ENCODE measurements around the gene GNAQ.

DNA sequence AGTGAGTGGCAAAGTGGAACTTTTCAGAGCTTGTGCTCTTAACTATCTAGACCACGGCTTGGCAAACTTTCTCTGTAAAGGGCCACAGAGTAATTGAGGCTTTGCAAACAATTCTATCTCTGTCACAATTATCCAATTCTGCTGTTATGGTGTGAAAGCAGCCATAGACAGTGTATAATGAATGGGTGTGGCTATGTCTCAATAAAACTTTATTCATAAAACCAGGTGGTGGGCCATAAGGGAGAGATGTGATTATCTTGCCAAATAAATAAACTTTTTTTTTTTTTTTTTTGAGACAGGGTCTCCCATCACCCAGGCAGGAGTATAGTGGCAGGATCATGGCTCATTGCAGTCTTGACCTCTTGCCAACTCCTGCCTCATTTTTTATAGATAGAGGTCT lies 304.8 kb downstream of the GNAQ start:
- TF ChIP-seq, protein P1, sequence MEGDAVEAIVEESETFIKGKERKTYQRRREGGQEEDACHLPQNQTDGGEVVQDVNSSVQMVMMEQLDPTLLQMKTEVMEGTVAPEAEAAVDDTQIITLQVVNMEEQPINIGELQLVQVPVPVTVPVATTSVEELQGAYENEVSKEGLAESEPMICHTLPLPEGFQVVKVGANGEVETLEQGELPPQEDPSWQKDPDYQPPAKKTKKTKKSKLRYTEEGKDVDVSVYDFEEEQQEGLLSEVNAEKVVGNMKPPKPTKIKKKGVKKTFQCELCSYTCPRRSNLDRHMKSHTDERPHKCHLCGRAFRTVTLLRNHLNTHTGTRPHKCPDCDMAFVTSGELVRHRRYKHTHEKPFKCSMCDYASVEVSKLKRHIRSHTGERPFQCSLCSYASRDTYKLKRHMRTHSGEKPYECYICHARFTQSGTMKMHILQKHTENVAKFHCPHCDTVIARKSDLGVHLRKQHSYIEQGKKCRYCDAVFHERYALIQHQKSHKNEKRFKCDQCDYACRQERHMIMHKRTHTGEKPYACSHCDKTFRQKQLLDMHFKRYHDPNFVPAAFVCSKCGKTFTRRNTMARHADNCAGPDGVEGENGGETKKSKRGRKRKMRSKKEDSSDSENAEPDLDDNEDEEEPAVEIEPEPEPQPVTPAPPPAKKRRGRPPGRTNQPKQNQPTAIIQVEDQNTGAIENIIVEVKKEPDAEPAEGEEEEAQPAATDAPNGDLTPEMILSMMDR (IDR thresholded peaks at IDR 0.05), result no peak
- no peak for TF ChIP-seq POLR2A (IDR thresholded peaks at IDR 0.05)

All from body of pancreas (tissue), 4 donors.